CD14-positive monocyte (primary cell): ENCODE measurements around the gene RPS5. TPM values are rescaled to one million over a fixed set of nuclear protein-coding genes. Genes with fewer than 3 reads are reported as not detected.

Experiments
- DNase-seq, 3 donors: peaks; one replicate each; pipeline ENCODE4 v3.0.0-alpha.2; 2011 to 2022
- H2AFZ ChIP-seq: 2 replicates; pipeline ENCODE4 v1.6.0; 2012; ENCODE audit warnings: mild to moderate bottlenecking, low read depth, low read length, inconsistent platforms; ENCODE audit not compliant: insufficient read depth, poor library complexity, severe bottlenecking
- H3K27ac ChIP-seq, 2 donors: 1 replicate in 1 of 2; 2 replicates in 1 of 2; pipeline ENCODE4 v1.5.1; 2012 to 2013; ENCODE audit warnings: low read length in 2 of 2, control low read depth in 1 of 2, inconsistent platforms in 1 of 2, low read depth in 1 of 2, mild to moderate bottlenecking in 1 of 2
- H3K27me3 ChIP-seq, 2 donors: one replicate each; pipeline versions ENCODE4 v1.6.0 to v1.6.1; 2011 to 2013; ENCODE audit warnings: low read length in 2 of 2; ENCODE audit not compliant: control insufficient read depth in 2 of 2, insufficient read depth in 2 of 2
- H3K36me3 ChIP-seq, 2 donors: replicated peaks in 1 of 2; 1 replicate in 1 of 2; 2 replicates in 1 of 2; pipeline versions ENCODE4 v1.5.1 to v1.6.1; 2012 to 2013; ENCODE audit warnings: low read length in 2 of 2, control low read depth in 1 of 2, inconsistent platforms in 1 of 2, mild to moderate bottlenecking in 1 of 2; ENCODE audit not compliant: insufficient read depth in 2 of 2, control insufficient read depth in 1 of 2
- H3K4me1 ChIP-seq, 2 donors: 1 replicate in 1 of 2; 2 replicates in 1 of 2; pipeline versions ENCODE4 v1.5.1 to v1.6.1; 2012 to 2013; ENCODE audit warnings: low read length in 2 of 2, control low read depth in 1 of 2, inconsistent platforms in 1 of 2, mild to moderate bottlenecking in 1 of 2, moderate library complexity in 1 of 2; ENCODE audit not compliant: insufficient read depth in 2 of 2, control insufficient read depth in 1 of 2
- H3K4me2 ChIP-seq: replicated peaks from 2 replicates; pipeline ENCODE3; 2012; ENCODE audit warnings: low read length, moderate library complexity, mild to moderate bottlenecking; ENCODE audit not compliant: poor library complexity, severe bottlenecking; ENCODE audit errors: extremely low read depth
- H3K4me3 ChIP-seq, 3 experiments: fragments of 200-600 bp in 1 of 3; sonication (generic) in 1 of 3; replicated peaks in 1 of 3; 1 replicate in 2 of 3; 2 replicates in 1 of 3; pipeline ENCODE4 v1.5.1; 2011 to 2013; ENCODE audit warnings: low read length in 3 of 3, mild to moderate bottlenecking in 3 of 3, control low read depth in 2 of 3, low read depth in 2 of 3, inconsistent platforms in 1 of 3, moderate library complexity in 1 of 3
- H3K79me2 ChIP-seq: 2 replicates; pipeline ENCODE4 v1.6.0; 2012; ENCODE audit warnings: mild to moderate bottlenecking, control low read depth, inconsistent platforms, low read length, moderate library complexity; ENCODE audit not compliant: insufficient read depth
- H3K9ac ChIP-seq: 2 replicates; pipeline ENCODE4 v1.6.0; 2017; ENCODE audit warnings: low read length, mild to moderate bottlenecking; ENCODE audit not compliant: insufficient read depth, poor library complexity, severe bottlenecking
- H3K9me3 ChIP-seq, 2 donors: replicated peaks in 1 of 2; 1 replicate in 1 of 2; 2 replicates in 1 of 2; pipeline versions ENCODE4 v1.5.1 to v1.6.1; 2012 to 2013; ENCODE audit warnings: low read length in 2 of 2, control low read depth in 1 of 2; ENCODE audit not compliant: control insufficient read depth in 1 of 2, insufficient read depth in 1 of 2
- H4K20me1 ChIP-seq: 2 replicates; pipeline ENCODE4 v1.6.0; 2012; ENCODE audit warnings: mild to moderate bottlenecking, low read length, control low read depth, moderate library complexity; ENCODE audit not compliant: insufficient read depth
- H3K27ac Mint-ChIP-seq, 7 donors: one replicate each; pipeline ENCODE4 v1.8.0; 2020; ENCODE audit warnings: mild to moderate bottlenecking in 7 of 7, mixed read lengths in 7 of 7, moderate library complexity in 6 of 7, inconsistent platforms in 2 of 7
- H3K27me3 Mint-ChIP-seq, 3 donors: one replicate each; pipeline ENCODE4 v1.8.0; 2021 to 2022; ENCODE audit warnings: low read depth in 3 of 3, mild to moderate bottlenecking in 3 of 3, mixed read lengths in 3 of 3, moderate library complexity in 3 of 3, inconsistent platforms in 1 of 3
- H3K36me3 Mint-ChIP-seq, 2 donors: one replicate each; pipeline ENCODE4 v1.8.0; 2020; ENCODE audit warnings: mixed read lengths in 2 of 2, inconsistent platforms in 1 of 2, mild to moderate bottlenecking in 1 of 2
- H3K4me1 Mint-ChIP-seq: one replicate; pipeline ENCODE4 v1.8.0; 2020; ENCODE audit warnings: mild to moderate bottlenecking, mixed read lengths
- H3K4me3 Mint-ChIP-seq, 2 donors: one replicate each; pipeline ENCODE4 v1.8.0; 2020; ENCODE audit warnings: mild to moderate bottlenecking in 2 of 2, mixed read lengths in 2 of 2, moderate library complexity in 1 of 2
- H3K9me3 Mint-ChIP-seq, 7 donors: one replicate each; pipeline ENCODE4 v1.8.0; 2020 to 2022; ENCODE audit warnings: mixed read lengths in 7 of 7, mild to moderate bottlenecking in 6 of 7, moderate library complexity in 6 of 7, inconsistent platforms in 2 of 7
- CTCF ChIP-seq: fragments of 200-600 bp; IDR thresholded peaks from one replicate; pipeline ENCODE4 v1.8.0; 2022; ENCODE audit warnings: antibody characterized with exemption, mild to moderate bottlenecking
- WGBS: methylation state at CpG from one replicate; pipeline ENCODE4 v1.1.5; 2013; ENCODE audit warnings: missing lambda C conversion rate; ENCODE audit not compliant: insufficient coverage; 5-methylcytosine and 5-hydroxymethylcytosine counted together
- intact Hi-C, 2 donors: fragments of 100-400 bp; cut with micrococcal nuclease; formaldehyde crosslinking; loops; one replicate each; pipeline versions ENCODE4 v1.15.0 to v1.15.1; 2023
- polyA plus RNA-seq, 3 donors: library from polyadenylated mRNA; depleted of rRNA in 1 of 3; unstranded in 2 of 3; stranded (reverse) in 1 of 3; fragments of 300-500 nt in 2 of 3; fragments of >200 nt in 1 of 3; fragmentation: Illumina TruSeq in 2 of 3; gene quantifications; 1 replicate in 2 of 3; 2 replicates in 1 of 3; pipeline ENCODE4 v1.2.3, GENCODE V29; 2012 to 2021

Gene RPS5
- polyA plus RNA-seq, 3 donors, result 485 to 1,381 (median 580) TPM

GRCh38 chr19:58395220-58395978, 8.3 kb downstream of the RPS5 start, which contains the start of gene RNF225:
TSS of gene RNF225 (plus strand) at chr19:58395656. CDS start at chr19:58396090, 434 bp downstream.
- H3K9ac ChIP-seq, result no peak within 1 kb of the TSS
- Mint-ChIP-seq H3K9me3 (peaks cover 0 to 8% (median 0%) of the 10 kb centered on the region in 7 donors), H3K4me3 (peak within 1 kb of the TSS in 1 of 2 donors; percentile 48), H3K27me3 (peaks cover 30 to 44% (median 43%) of the 10 kb centered on the region in 3 donors), H3K4me1 (peaks cover 12% of the 10 kb centered on the region), H3K36me3 (peaks cover 45% of the 10 kb centered on the region in 2 donors), H3K27ac (peak within 1 kb of the TSS in 1 of 7 donors; percentile 7)
- H4K20me1 ChIP-seq, result peaks cover 4% of the 10 kb centered on the region
- no peak for TF ChIP-seq CTCF
- no peak within 1 kb of the TSS for H3K27ac ChIP-seq
- no peak within 1 kb of the TSS for H3K4me3 ChIP-seq
- no peaks in the 10 kb centered on the region for H3K9me3 ChIP-seq
- H3K4me2 ChIP-seq, result no peak within 1 kb of the TSS
- peaks cover 37 to 47% of the 10 kb centered on the region in 2 donors for H3K36me3 ChIP-seq
- peak in 1 of 3 donors; percentile 2 for DNase-seq
- H3K27me3 ChIP-seq, result peaks cover 5 to 30% of the 10 kb centered on the region in 2 donors
- intact Hi-C loops, result no loop called here
- H2AFZ ChIP-seq, result no peak within 1 kb of the TSS
- peaks cover 3% of the 10 kb centered on the region for H3K79me2 ChIP-seq
- peaks cover under 1 to 4% of the 10 kb centered on the region in 2 donors for H3K4me1 ChIP-seq
- 45% methylated on average over 18 of the region's 21 CpGs for WGBS

DNA sequence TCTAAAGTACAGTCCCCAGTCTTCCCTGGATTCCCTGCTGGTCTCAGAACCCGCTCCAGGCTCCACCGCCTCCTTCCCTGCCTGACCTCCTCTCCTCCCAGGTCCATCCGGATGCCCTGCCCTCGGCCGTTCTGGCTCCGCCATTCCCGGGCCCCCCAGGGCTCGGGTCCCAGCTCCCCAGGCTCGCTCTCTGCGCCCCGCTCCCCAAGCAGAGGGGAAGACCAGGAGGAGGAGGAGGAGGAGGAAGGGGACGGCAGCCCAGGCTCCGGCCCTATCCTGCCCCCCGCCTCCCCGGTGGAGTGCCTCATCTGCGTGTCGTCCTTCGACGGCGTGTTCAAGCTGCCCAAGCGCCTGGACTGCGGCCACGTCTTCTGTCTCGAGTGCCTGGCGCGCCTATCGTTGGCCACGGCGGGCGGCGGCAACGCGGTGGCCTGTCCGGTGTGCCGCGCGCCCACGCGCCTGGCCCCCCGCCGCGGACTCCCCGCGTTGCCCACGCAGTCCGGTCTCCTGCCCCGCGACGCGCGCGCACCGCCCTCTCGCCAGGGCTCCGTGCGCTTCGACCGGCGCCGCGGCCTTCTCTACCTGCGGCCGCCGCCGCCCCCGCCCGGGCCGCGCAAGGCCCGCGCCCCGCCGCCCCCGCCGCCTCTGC, 9.0 kb downstream of the RPS5 start:
- peak in 1 of 3 donors; percentile 1 for DNase-seq
- no peak overlapping the region for H3K4me3 ChIP-seq
- H3K4me1 ChIP-seq, result peaks cover 8 to 10% of the 10 kb centered on the region in 2 donors
- intact Hi-C loops, result no loop called here
- H3K36me3 Mint-ChIP-seq, result peaks cover 38% of the 10 kb centered on the region in 2 donors
- 6% methylated on average over 63 of the region's 75 CpGs for WGBS
- H3K79me2 ChIP-seq, result no peaks in the 10 kb centered on the region
- H3K9ac ChIP-seq, result no peak overlapping the region
- peaks cover 31 to 40% of the 10 kb centered on the region in 2 donors for H3K36me3 ChIP-seq
- no peak overlapping the region for H3K27ac Mint-ChIP-seq
- peaks cover 30 to 44% (median 43%) of the 10 kb centered on the region in 3 donors for H3K27me3 Mint-ChIP-seq
- H3K9me3 ChIP-seq, result no peaks in the 10 kb centered on the region
- H3K4me3 Mint-ChIP-seq, result peak overlapping the region in 1 of 2 donors; percentile 36
- H3K4me2 ChIP-seq, result no peak overlapping the region
- H4K20me1 ChIP-seq, result peaks cover 4% of the 10 kb centered on the region
- TF ChIP-seq CTCF, result no peak
- peaks cover 5 to 30% of the 10 kb centered on the region in 2 donors for H3K27me3 ChIP-seq
- no peak overlapping the region for H3K27ac ChIP-seq
- peaks cover 17% of the 10 kb centered on the region for H3K4me1 Mint-ChIP-seq
- H2AFZ ChIP-seq, result no peak overlapping the region
- peaks cover 0 to 11% (median 0%) of the 10 kb centered on the region in 7 donors for H3K9me3 Mint-ChIP-seq
